HG02678 (cell line): ENCODE results near the gene PRRT1.
"Not testable (repeated sequence)": the region's sequence is repeated elsewhere in the genome, so short reads cannot be mapped to it uniquely, and the experiment has no call there.

Source experiments
- ATAC-seq: cut with Tn5 transposase; IDR thresholded peaks from one replicate; pipeline ENCODE4 v1.9.1; 2021; ENCODE audit warnings: mild to moderate bottlenecking, moderate library complexity; ENCODE audit not compliant: unreplicated experiment

PRRT1 gene

GRCh38 chr6:32105433-32105832 lies 46.3 kb downstream of the PRRT1 start:
- ATAC-seq: no peak

GRCh38 chr6:32102255-32102654 lies 49.5 kb downstream of the PRRT1 start:
- ATAC-seq: no peak

- not testable (repeated sequence) for ATAC-seq
Observed at GRCh38 chr6:32100251-32100650, 51.5 kb downstream of the PRRT1 start.
